ENCODE measurements around the gene CAMTA1.

CAMTA1 gene

GRCh38 chr1:7420470-7421100 lies 635.3 kb downstream of the CAMTA1 start:
- no peak overlapping the region for H3K4me3 ChIP-seq (ENCODE audit: low read depth, low read length)
- no peak for TF ChIP-seq CTCF (IDR thresholded peaks at IDR 0.05; ENCODE audit: control insufficient read depth, extremely low read depth, insufficient read depth)
- DNase-seq (ENCODE audit: low read depth) = no peak

GRCh38 chr1:7421471-7422075 lies 636.3 kb downstream of the CAMTA1 start:
- H3K4me3 ChIP-seq (ENCODE audit: low read depth, low read length) = no peak overlapping the region
- TF ChIP-seq CTCF (IDR thresholded peaks at IDR 0.05; ENCODE audit: control insufficient read depth, extremely low read depth, insufficient read depth) = no peak
- no peak for DNase-seq (ENCODE audit: low read depth)

- DNase-seq (ENCODE audit: low read depth) = no peak
- no peak for TF ChIP-seq CTCF (IDR thresholded peaks at IDR 0.05; ENCODE audit: control insufficient read depth, extremely low read depth, insufficient read depth)
These were observed 636.8 kb downstream of the CAMTA1 start for GRCh38 chr1:7422081-7422480.

GRCh38 chr1:7422561-7422960 lies 637.3 kb downstream of the CAMTA1 start:
- no peak overlapping the region for H3K4me3 ChIP-seq (ENCODE audit: low read depth, low read length)
- TF ChIP-seq CTCF (IDR thresholded peaks at IDR 0.05; ENCODE audit: control insufficient read depth, extremely low read depth, insufficient read depth) = no peak
- DNase-seq (ENCODE audit: low read depth) = no peak

More at GRCh38 chr1:7422081-7422480, 636.8 kb downstream of the CAMTA1 start:
- no peak overlapping the region for H3K4me3 ChIP-seq (ENCODE audit: low read depth, low read length)

- no peak for DNase-seq (ENCODE audit: low read depth)
- no peak for TF ChIP-seq CTCF (IDR thresholded peaks at IDR 0.05; ENCODE audit: control insufficient read depth, extremely low read depth, insufficient read depth)
These were observed 637.7 kb downstream of the CAMTA1 start for GRCh38 chr1:7422966-7423365.

GRCh38 chr1:7424352-7424890 lies 639.2 kb downstream of the CAMTA1 start:
- no peak for DNase-seq (ENCODE audit: low read depth)
- no peak for TF ChIP-seq CTCF (IDR thresholded peaks at IDR 0.05; ENCODE audit: control insufficient read depth, extremely low read depth, insufficient read depth)
- H3K4me3 ChIP-seq (ENCODE audit: low read depth, low read length) = no peak overlapping the region

More at GRCh38 chr1:7422966-7423365, 637.7 kb downstream of the CAMTA1 start:
- no peak overlapping the region for H3K4me3 ChIP-seq (ENCODE audit: low read depth, low read length)
